GM12878 (cell line): Measurements from ENCODE around the gene MYBBP1A. TPM values are rescaled to one million over a fixed set of nuclear protein-coding genes. Genes with fewer than 3 reads are reported as not detected.

Experiments
- ATAC-seq: fragments of 200-7000 bp; cut with Tn5 transposase; 3 replicates; pipeline ENCODE4 v1.9.1; 2020; ENCODE audit warnings: mild to moderate bottlenecking, moderate library complexity
- BruUV-seq: library from RNA; stranded (reverse); fragments of 400-500 nt; replicated peaks from 2 replicates; lab custom pipeline; 2021; lab: Mats Ljungman, UMichigan
- CTCF ChIA-PET: fragments of 300-600 bp; sonication (Branson Sonifier 250); formaldehyde crosslinking; extraction: SDS; loops from one replicate; lab custom pipeline; 2021; ENCODE audit warnings: inconsistent platforms; lab: Yijun Ruan, JAX
- POLR2A ChIA-PET: fragments of 350-600 bp; formaldehyde crosslinking; extraction: SDS; loops from one replicate; lab custom pipeline; 2021; ENCODE audit warnings: inconsistent platforms; lab: Charles Lee
- RAD21 ChIA-PET: fragments of 300-600 bp; sonication (Branson Sonifier 250); formaldehyde crosslinking; loops from one replicate; lab custom pipeline; 2023; ENCODE audit warnings: antibody characterized with exemption; ENCODE audit not compliant: unreplicated experiment; lab: Charles Lee
- SMC1A ChIA-PET: fragments of 300-600 bp; sonication (Branson Sonifier 250); formaldehyde crosslinking; loops from one replicate; lab custom pipeline; 2023; ENCODE audit not compliant: unreplicated experiment, uncharacterized antibody; lab: Charles Lee
- DNase-seq: peaks from one replicate; pipeline ENCODE4 v3.0.0-alpha.2; 2011; ENCODE audit warnings: low read depth, low spot score
- FAIRE-seq: peaks from 3 replicates; lab custom pipeline; 2011; peaks lifted over from hg19 to GRCh38; lab: Jason Lieb, UNC
- H2AFZ ChIP-seq: 2 replicates; pipeline ENCODE4 v1.6.0; 2011; ENCODE audit warnings: low read depth, low read length, control low read depth; ENCODE audit not compliant: control insufficient read depth
- H3K27ac ChIP-seq: 2 replicates; pipeline ENCODE4 v1.5.1; 2011; ENCODE audit warnings: control low read depth; ENCODE audit not compliant: control insufficient read depth, insufficient read depth
- H3K27me3 ChIP-seq, 2 experiments: replicated peaks in 1 of 2; 2 replicates each; pipeline versions ENCODE4 v1.6.0 to v1.6.1; 2011; ENCODE audit warnings: low read length in 1 of 2; ENCODE audit not compliant: control insufficient read depth in 2 of 2, insufficient read depth in 2 of 2
- H3K36me3 ChIP-seq, 2 experiments: 2 replicates each; pipeline ENCODE4 v1.5.1; 2011; ENCODE audit warnings: low read length in 1 of 2; ENCODE audit not compliant: control insufficient read depth in 2 of 2, insufficient read depth in 2 of 2
- H3K4me1 ChIP-seq: 2 replicates; pipeline ENCODE4 v1.6.1; 2011; ENCODE audit warnings: mild to moderate bottlenecking, low read length, moderate library complexity, mixed read lengths; ENCODE audit not compliant: control insufficient read depth, insufficient read depth
- H3K4me2 ChIP-seq: 2 replicates; pipeline ENCODE4 v1.6.0; 2011; ENCODE audit warnings: control low read depth; ENCODE audit not compliant: control insufficient read depth, insufficient read depth
- H3K4me3 ChIP-seq: fragments of 200-600 bp; sonication (generic); 2 replicates; pipeline ENCODE4 v1.5.1; 2016
- H3K79me2 ChIP-seq: 2 replicates; pipeline ENCODE4 v1.6.0; 2011; ENCODE audit warnings: low read length; ENCODE audit not compliant: control insufficient read depth, insufficient read depth
- H3K9ac ChIP-seq: 2 replicates; pipeline ENCODE4 v1.8.0; 2011; ENCODE audit warnings: low read length, control low read depth, mixed read lengths; ENCODE audit not compliant: control insufficient read depth, insufficient read depth
- H3K9me3 ChIP-seq: replicated peaks from 3 replicates; pipeline ENCODE4 v1.5.1; 2011; ENCODE audit warnings: mild to moderate bottlenecking, low read length; ENCODE audit not compliant: control insufficient read depth, insufficient read depth
- H4K20me1 ChIP-seq: 2 replicates; pipeline ENCODE4 v1.6.0; 2011; ENCODE audit not compliant: control insufficient read depth, insufficient read depth
- ASH2L ChIP-seq: fragments of 300-600, 200-600 bp; sonication (generic); IDR thresholded peaks from 2 replicates; pipeline ENCODE4 v1.6.1; 2017; ENCODE audit warnings: low read depth, mild to moderate bottlenecking, borderline replicate concordance
- BACH1 ChIP-seq: fragments of 450-650 bp; IDR thresholded peaks from 2 replicates; pipeline ENCODE4 v1.6.1; 2017; ENCODE audit warnings: mild to moderate bottlenecking, borderline replicate concordance
- BHLHE40 ChIP-seq, 2 experiments: fragments of 450-650 bp in 1 of 2; IDR thresholded peaks; 2 replicates each; pipeline ENCODE4 v1.6.1; 2011 to 2017; ENCODE audit warnings: low read depth in 2 of 2, borderline replicate concordance in 1 of 2, improper control_type of control experiment in 1 of 2, low read length in 1 of 2, mild to moderate bottlenecking in 1 of 2
- HDAC2 ChIP-seq: fragments of 200-600 bp; sonication (generic); IDR thresholded peaks from 2 replicates; pipeline ENCODE4 v1.6.1; 2017
- NR2C2 ChIP-seq: IDR thresholded peaks from 2 replicates; pipeline ENCODE4 v1.6.1; 2011; ENCODE audit warnings: borderline replicate concordance, low read depth; ENCODE audit not compliant: control insufficient read depth, insufficient read length
- PAX8 ChIP-seq: fragments of 450-650 bp; IDR thresholded peaks from 2 replicates; pipeline ENCODE4 v1.6.1; 2017; ENCODE audit warnings: mild to moderate bottlenecking, moderate library complexity
- POLR2A ChIP-seq: IDR thresholded peaks from 2 replicates; pipeline ENCODE4 v1.6.1; 2011; ENCODE audit warnings: low read depth, mild to moderate bottlenecking, low read length
- ZNF274 ChIP-seq: IDR thresholded peaks from one replicate; pipeline ENCODE4 v1.8.0; 2011; ENCODE audit not compliant: insufficient read length, insufficient read depth
- WGBS: methylation state at CpG from one replicate; pipeline ENCODE4 v1.1.6; 2016; ENCODE audit warnings: low lambda C conversion rate; ENCODE audit not compliant: insufficient replicate concordance, insufficient coverage; ENCODE audit errors: missing lambda C conversion rate; 5-methylcytosine and 5-hydroxymethylcytosine counted together
- in situ Hi-C: fragments of 300-500 bp; cut with MboI; formaldehyde crosslinking; loops from 9 replicates; pipeline ENCODE4 v1.14.3; 2018; ENCODE audit warnings: mixed read lengths
- intact Hi-C: fragments of 100-400 bp; cut with micrococcal nuclease; formaldehyde crosslinking; loops from one replicate; pipeline ENCODE4 v1.14.2; 2022; ENCODE audit not compliant: unreplicated experiment
- polyA plus RNA-seq, 11 experiments: library from polyadenylated mRNA; depleted of rRNA in 4 of 11; unstranded in 6 of 11; stranded (reverse) in 5 of 11; fragments of >200 nt; fragmentation: Nextera tagmentation in 4 of 11; fragmentation: Illumina TruSeq in 1 of 11; extraction: Ambion mirVana in 4 of 11; extraction: Trizol in 1 of 11; gene quantifications; 1 replicate in 1 of 11; 2 replicates in 10 of 11; pipeline versions ENCODE4 v1.2.1 to v1.2.3, GENCODE V29; 2011 to 2016; ENCODE audit warnings: inconsistent platforms in 2 of 11, missing spikeins in 2 of 11, low read depth in 1 of 11
- total RNA-seq, 4 experiments: library from RNA; depleted of rRNA in 3 of 4; stranded (reverse); fragments of >200 nt in 3 of 4; fragmentation: Illumina TruSeq in 1 of 4; extraction: Trizol in 1 of 4; gene quantifications; 2 replicates each; pipeline versions ENCODE4 v1.2.1 to v1.2.3, GENCODE V29; 2013 to 2021
- TF ChIP-seq, protein P1 (sequence below): fragments of 450-650 bp; formaldehyde crosslinking; IDR thresholded peaks from 2 replicates; pipeline ENCODE4 v1.5.0; 2022; ENCODE audit warnings: mild to moderate bottlenecking, missing genetic modification characterization

MYBBP1A gene
- total and polyA plus RNA-seq, 10 of the 15 experiments (the other 5 are each of a cell fraction or from before 2014, with no cell fraction given) = 2.5 to 121 (median 71.6) TPM

DNA sequence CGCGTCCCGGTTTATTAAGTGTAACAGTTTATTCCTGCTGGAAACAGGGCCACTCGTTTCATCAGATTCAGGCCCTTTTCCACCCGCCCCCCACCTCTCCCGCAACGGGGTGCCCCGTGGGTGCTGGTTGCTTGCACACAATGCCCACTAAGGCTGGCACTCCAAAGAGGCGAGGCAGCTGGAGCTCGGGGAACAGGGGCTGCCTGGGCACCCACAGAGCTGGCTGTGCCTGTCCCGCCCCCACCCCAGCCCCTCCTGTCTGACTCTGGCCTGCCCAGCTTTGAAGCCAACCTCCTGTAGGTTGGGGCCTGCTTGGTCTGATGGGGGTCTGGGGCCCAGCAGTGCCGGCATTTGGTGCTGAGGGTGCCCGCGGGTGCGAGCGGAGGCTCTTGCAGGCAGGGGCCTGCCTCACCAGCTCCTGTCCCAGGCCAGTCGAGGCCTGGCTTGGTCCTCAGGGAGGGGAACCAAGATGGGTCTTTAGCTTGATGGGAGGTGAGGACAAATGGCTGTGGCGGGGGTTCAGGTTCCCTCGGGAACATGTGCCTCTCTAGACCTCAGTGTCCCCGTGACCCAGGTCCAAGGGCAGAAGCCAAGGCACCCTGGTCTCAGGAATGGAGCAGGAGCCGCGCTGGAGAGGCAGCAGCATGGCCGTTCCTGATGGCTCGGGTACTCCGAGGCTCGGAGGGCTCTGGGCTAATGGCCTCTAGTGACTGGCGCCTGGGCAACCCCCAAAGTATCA lies 20.1 kb downstream of the MYBBP1A start:
- Histone ChIP-seq H3K36me3 (peaks cover 0 to 11% of the 10 kb centered on the region in 2 experiments; a peak in 3 of 4 replicates), H3K27ac (no peak overlapping the region), H3K4me2 (no peak overlapping the region), H4K20me1 (no peaks in the 10 kb centered on the region), H3K9ac (no peak overlapping the region), H2AFZ (no peak overlapping the region), H3K27me3 (no peaks in the 10 kb centered on the region), H3K4me1 (no peaks in the 10 kb centered on the region), H3K9me3 (no peaks in the 10 kb centered on the region), H3K79me2 (no peaks in the 10 kb centered on the region), H3K4me3 (no peak overlapping the region)
- TF ChIP-seq POLR2A = peak; percentile 50
- TF ChIP-seq NR2C2 = no peak
- POLR2A ChIA-PET = no interaction called here
- FAIRE-seq (no peak), DNase-seq (no peak), ATAC-seq (no peak; the same call in 2 of the 3 replicates)
- in situ Hi-C loops (no loop called here), intact Hi-C loops (no loop called here)
- no TSS peak for BruUV-seq
- RAD21 ChIA-PET = no interaction called here
- 42% methylated on average over 26 of the region's 27 CpGs for WGBS
- SMC1A ChIA-PET = no interaction called here
- CTCF ChIA-PET = no interaction called here

DNA sequence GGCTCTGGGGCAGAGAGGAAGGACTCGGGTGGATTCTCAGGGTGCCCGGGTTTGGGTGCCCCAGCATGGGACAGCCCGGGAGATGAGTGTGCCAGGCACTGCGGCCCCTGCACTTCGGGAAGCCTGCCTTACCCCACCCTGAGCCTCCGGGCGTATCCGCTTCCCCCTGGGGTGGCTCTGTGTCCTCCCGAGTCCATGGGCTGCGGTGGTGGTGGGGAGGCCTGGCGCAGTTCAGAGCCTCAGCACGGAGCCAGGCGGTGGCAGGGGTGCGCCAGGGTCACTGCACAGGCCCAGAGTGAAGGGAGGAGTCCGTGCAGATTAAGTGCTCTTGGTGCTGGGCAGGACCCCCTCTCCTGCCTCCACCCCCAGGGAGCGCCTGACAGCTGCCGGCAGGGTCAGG lies 20.7 kb downstream of the MYBBP1A start:
- H2AFZ ChIP-seq = no peak overlapping the region
- TF ChIP-seq BHLHE40 (IDR thresholded peaks at IDR 0.05; ENCODE audit: borderline replicate concordance in 1 of 2, low read depth in 2 of 2, low read length in 1 of 2) = no peak
- TF ChIP-seq, protein P1, sequence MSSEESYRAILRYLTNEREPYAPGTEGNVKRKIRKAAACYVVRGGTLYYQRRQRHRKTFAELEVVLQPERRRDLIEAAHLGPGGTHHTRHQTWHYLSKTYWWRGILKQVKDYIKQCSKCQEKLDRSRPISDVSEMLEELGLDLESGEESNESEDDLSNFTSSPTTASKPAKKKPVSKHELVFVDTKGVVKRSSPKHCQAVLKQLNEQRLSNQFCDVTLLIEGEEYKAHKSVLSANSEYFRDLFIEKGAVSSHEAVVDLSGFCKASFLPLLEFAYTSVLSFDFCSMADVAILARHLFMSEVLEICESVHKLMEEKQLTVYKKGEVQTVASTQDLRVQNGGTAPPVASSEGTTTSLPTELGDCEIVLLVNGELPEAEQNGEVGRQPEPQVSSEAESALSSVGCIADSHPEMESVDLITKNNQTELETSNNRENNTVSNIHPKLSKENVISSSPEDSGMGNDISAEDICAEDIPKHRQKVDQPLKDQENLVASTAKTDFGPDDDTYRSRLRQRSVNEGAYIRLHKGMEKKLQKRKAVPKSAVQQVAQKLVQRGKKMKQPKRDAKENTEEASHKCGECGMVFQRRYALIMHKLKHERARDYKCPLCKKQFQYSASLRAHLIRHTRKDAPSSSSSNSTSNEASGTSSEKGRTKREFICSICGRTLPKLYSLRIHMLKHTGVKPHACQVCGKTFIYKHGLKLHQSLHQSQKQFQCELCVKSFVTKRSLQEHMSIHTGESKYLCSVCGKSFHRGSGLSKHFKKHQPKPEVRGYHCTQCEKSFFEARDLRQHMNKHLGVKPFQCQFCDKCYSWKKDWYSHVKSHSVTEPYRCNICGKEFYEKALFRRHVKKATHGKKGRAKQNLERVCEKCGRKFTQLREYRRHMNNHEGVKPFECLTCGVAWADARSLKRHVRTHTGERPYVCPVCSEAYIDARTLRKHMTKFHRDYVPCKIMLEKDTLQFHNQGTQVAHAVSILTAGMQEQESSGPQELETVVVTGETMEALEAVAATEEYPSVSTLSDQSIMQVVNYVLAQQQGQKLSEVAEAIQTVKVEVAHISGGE = no peak
- no peak for TF ChIP-seq PAX8
- TF ChIP-seq ZNF274 = no peak
- TF ChIP-seq BACH1 = no peak
- no peak for TF ChIP-seq HDAC2
- no peak for TF ChIP-seq ASH2L
- ChIA-PET SMC1A (no interaction called here), RAD21 (no interaction called here), CTCF (no interaction called here), POLR2A (no interaction called here)
- no peak overlapping the region for H3K4me2 ChIP-seq
- WGBS = 48% methylated on average over 11 of the region's 17 CpGs
- in situ Hi-C loops (no loop called here), intact Hi-C loops (no loop called here)
- no peak for DNase-seq
- H3K27me3 ChIP-seq = no peaks in the 10 kb centered on the region
- no peaks in the 10 kb centered on the region for H3K79me2 ChIP-seq
- no TSS peak for BruUV-seq
- H3K36me3 ChIP-seq = peaks cover 0 to 7% of the 10 kb centered on the region in 2 experiments; a peak in 2 of 4 replicates
- H3K9me3 ChIP-seq = no peaks in the 10 kb centered on the region
- FAIRE-seq = no peak
- H4K20me1 ChIP-seq = no peaks in the 10 kb centered on the region
- no peak overlapping the region for H3K27ac ChIP-seq
- H3K4me1 ChIP-seq = no peaks in the 10 kb centered on the region
- H3K9ac ChIP-seq = no peak overlapping the region
- no peak overlapping the region for H3K4me3 ChIP-seq
- no peak for ATAC-seq
